Activated CD4-positive, alpha-beta memory T cell treated with anti-CD3 and anti-CD28 coated beads, Interleukin-2, amount 10 ng/mL, durations not matched to agents 7 days and 5 days (primary cell): ENCODE results near the gene CIB4. TPM values are rescaled to one million over a fixed set of nuclear protein-coding genes. Genes with fewer than 3 reads are reported as not detected.

Experiments
- CTCF ChIA-PET: fragments of 350-600 bp; sonication (Branson Sonifier 250); formaldehyde crosslinking; loops from one replicate; lab custom pipeline; 2021; ENCODE audit warnings: antibody characterized with exemption, inconsistent platforms; lab: Charles Lee
- POLR2A ChIA-PET: fragments of 350-600 bp; sonication (Branson Sonifier 250); formaldehyde crosslinking; loops from one replicate; lab custom pipeline; 2021; ENCODE audit warnings: antibody characterized with exemption; lab: Charles Lee
- DNase-seq: peaks from one replicate; pipeline ENCODE4 v3.0.0-alpha.2; 2020
- H3K27ac Mint-ChIP-seq: one replicate; pipeline ENCODE4 v1.8.0; 2021; ENCODE audit warnings: mild to moderate bottlenecking, mixed read lengths
- H3K27me3 Mint-ChIP-seq: one replicate; pipeline ENCODE4 v1.8.0; 2021; ENCODE audit warnings: mixed read lengths
- H3K36me3 Mint-ChIP-seq: one replicate; pipeline ENCODE4 v1.8.0; 2021; ENCODE audit warnings: low read depth, mixed read lengths
- H3K4me1 Mint-ChIP-seq: one replicate; pipeline ENCODE4 v1.8.0; 2021; ENCODE audit warnings: mixed read lengths
- H3K4me3 Mint-ChIP-seq: one replicate; pipeline ENCODE4 v1.8.0; 2021; ENCODE audit warnings: mild to moderate bottlenecking, mixed read lengths
- H3K9me3 Mint-ChIP-seq: one replicate; pipeline ENCODE4 v1.8.0; 2021; ENCODE audit warnings: mixed read lengths
- total RNA-seq, 2 experiments: library from RNA; stranded (reverse); gene quantifications; one replicate each; pipeline ENCODE4 v1.2.3, GENCODE V29; 2021

Gene CIB4
- total RNA-seq, 2 experiments from 2014 or later: not detected

GRCh38 chr2:26598336-26598995 is 42.7 kb downstream of the CIB4 start:
- Mint-ChIP-seq H3K4me3 (no peak overlapping the region), H3K27ac (no peak overlapping the region), H3K4me1 (peaks cover 5% of the 10 kb centered on the region), H3K27me3 (peaks cover 47% of the 10 kb centered on the region), H3K36me3 (no peaks in the 10 kb centered on the region), H3K9me3 (no peaks in the 10 kb centered on the region)
- POLR2A ChIA-PET: no interaction called here
- no peak for DNase-seq
- CTCF ChIA-PET: interaction anchor here (1.8 kb wide), 1 partner anchor 21 kb away, joined by 4 read pairs; no protein-coding TSS in a partner anchor

DNA sequence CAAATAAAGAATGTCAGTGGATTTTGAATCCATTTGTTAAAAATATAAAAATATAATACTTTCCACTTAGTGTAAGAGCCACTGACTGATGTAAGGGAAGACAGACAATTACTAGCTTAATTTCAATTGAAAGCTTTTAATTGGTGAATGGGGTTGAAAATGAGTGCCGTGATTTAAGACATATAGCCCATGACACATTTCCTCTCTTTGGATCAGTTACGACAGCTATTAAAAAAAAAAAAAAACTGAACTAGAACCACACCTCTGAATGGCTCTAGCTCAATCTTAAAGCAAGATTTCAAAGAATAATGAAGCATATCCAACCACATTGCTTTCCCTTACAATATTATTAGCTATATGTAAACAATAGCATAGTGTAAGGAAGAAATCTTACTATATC is 44.0 kb downstream of the CIB4 start:
- no peak overlapping the region for H3K4me3 Mint-ChIP-seq
- H3K27ac Mint-ChIP-seq: no peak overlapping the region
- ChIA-PET POLR2A (interaction anchor here (0.7 to 1.1 kb wide), 2 partner anchors 12 to 83 kb away, joined by 3 to 4 read pairs; no protein-coding TSS in a partner anchor), CTCF (interaction anchor here (0.9 to 2.9 kb wide), 4 partner anchors 9 to 148 kb away, joined by 3 to 19 read pairs (median 12); no protein-coding TSS in a partner anchor)
- H3K27me3 Mint-ChIP-seq: peaks cover 49% of the 10 kb centered on the region
- H3K36me3 Mint-ChIP-seq: no peaks in the 10 kb centered on the region
- no peak for DNase-seq
- H3K4me1 Mint-ChIP-seq: peaks cover 5% of the 10 kb centered on the region
- no peaks in the 10 kb centered on the region for H3K9me3 Mint-ChIP-seq

- no peak overlapping the region for H3K27ac Mint-ChIP-seq
- ChIA-PET POLR2A (no interaction called here), CTCF (interaction anchor here (2.5 to 2.9 kb wide), 2 partner anchors 11 to 17 kb away, joined by 14 to 19 read pairs; no protein-coding TSS in a partner anchor)
- no peaks in the 10 kb centered on the region for H3K9me3 Mint-ChIP-seq
- no peaks in the 10 kb centered on the region for H3K36me3 Mint-ChIP-seq
- H3K4me1 Mint-ChIP-seq: peaks cover 5% of the 10 kb centered on the region
- peaks cover 44% of the 10 kb centered on the region for H3K27me3 Mint-ChIP-seq
- DNase-seq: no peak
- no peak overlapping the region for H3K4me3 Mint-ChIP-seq
Measured at GRCh38 chr2:26595146-26595545, 46.0 kb downstream of the CIB4 start.

- POLR2A ChIA-PET: no interaction called here
- H3K27ac Mint-ChIP-seq: no peak overlapping the region
- H3K4me1 Mint-ChIP-seq: peaks cover 5% of the 10 kb centered on the region
- CTCF ChIA-PET: interaction anchor here (2.7 to 3.2 kb wide), 2 partner anchors 14 kb away, joined by 11 to 15 read pairs; no protein-coding TSS in a partner anchor
- no peak for DNase-seq
- peaks cover 44% of the 10 kb centered on the region for H3K27me3 Mint-ChIP-seq
- no peak overlapping the region for H3K4me3 Mint-ChIP-seq
- H3K36me3 Mint-ChIP-seq: no peaks in the 10 kb centered on the region
- H3K9me3 Mint-ChIP-seq: no peaks in the 10 kb centered on the region
Measured at GRCh38 chr2:26591619-26592505, 49.3 kb downstream of the CIB4 start.

DNA sequence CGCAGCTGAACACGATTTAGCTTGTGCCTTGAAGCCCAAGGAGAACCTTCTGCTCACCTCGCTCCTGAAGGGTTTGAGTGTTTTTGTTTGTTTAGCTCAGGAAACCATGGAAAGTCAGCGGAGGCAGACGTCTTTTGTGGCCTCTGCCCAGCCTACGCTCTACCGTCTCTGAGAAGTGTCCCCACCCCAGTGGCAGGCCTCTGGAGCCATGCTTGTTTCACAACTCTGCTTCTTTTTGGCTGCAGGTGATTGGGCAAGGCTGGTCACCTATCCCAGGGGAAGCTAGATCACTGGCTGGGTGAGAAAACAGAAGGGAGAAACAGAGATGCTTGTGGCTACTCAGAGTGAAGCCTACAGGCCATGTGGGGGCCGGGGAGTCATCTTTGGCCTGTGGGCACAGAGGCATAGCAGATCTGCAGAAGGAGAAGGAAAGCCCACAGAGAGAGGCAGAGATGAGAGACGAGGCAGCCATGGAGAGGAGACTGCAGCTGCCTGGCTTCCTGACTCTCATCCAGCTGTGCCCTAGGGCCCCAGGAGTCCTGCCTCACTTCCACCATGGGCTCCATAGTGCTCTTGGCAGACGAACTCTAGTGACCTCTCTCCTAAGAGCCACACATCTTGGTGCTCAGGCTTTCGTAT is 50.1 kb downstream of the CIB4 start:
- no peak overlapping the region for H3K4me3 Mint-ChIP-seq
- H3K27me3 Mint-ChIP-seq: peaks cover 44% of the 10 kb centered on the region
- H3K27ac Mint-ChIP-seq: no peak overlapping the region
- DNase-seq: no peak
- H3K9me3 Mint-ChIP-seq: no peaks in the 10 kb centered on the region
- CTCF ChIA-PET: no interaction called here
- no peaks in the 10 kb centered on the region for H3K36me3 Mint-ChIP-seq
- POLR2A ChIA-PET: no interaction called here
- H3K4me1 Mint-ChIP-seq: peaks cover 4% of the 10 kb centered on the region

DNA sequence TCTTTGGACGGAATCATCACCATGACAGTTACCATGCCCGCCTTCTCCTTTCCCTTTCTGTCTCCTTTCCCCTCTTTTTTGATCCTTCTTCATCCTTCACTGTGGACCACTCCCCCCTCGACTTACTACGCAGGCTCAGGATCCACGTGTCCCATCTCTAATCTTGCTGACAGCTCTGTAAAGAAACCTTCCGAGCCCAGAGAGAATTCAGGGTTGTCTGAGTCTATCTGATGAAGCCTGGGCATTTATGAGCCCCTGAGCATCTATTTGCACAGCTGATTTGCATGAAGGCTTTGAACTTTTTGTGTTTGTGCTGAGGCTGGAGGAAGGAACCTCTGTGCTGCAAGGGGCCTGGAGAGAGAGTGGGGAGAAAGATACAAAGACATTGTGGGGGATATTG is 50.7 kb downstream of the CIB4 start:
- ChIA-PET POLR2A (no interaction called here), CTCF (no interaction called here)
- Mint-ChIP-seq H3K4me1 (no peaks in the 10 kb centered on the region), H3K4me3 (no peak overlapping the region), H3K9me3 (no peaks in the 10 kb centered on the region), H3K27me3 (peaks cover 45% of the 10 kb centered on the region), H3K36me3 (no peaks in the 10 kb centered on the region), H3K27ac (no peak overlapping the region)
- DNase-seq: no peak

- H3K4me3 Mint-ChIP-seq: no peak overlapping the region
- ChIA-PET CTCF (no interaction called here), POLR2A (no interaction called here)
- no peaks in the 10 kb centered on the region for H3K9me3 Mint-ChIP-seq
- H3K27ac Mint-ChIP-seq: no peak overlapping the region
- DNase-seq: no peak
- H3K4me1 Mint-ChIP-seq: no peaks in the 10 kb centered on the region
- H3K36me3 Mint-ChIP-seq: no peaks in the 10 kb centered on the region
- H3K27me3 Mint-ChIP-seq: peaks cover 28% of the 10 kb centered on the region
Measured at GRCh38 chr2:26588576-26588975, 52.6 kb downstream of the CIB4 start.

GRCh38 chr2:26587994-26588393 is 53.2 kb downstream of the CIB4 start:
- Mint-ChIP-seq H3K4me1 (no peaks in the 10 kb centered on the region), H3K4me3 (no peak overlapping the region), H3K9me3 (no peaks in the 10 kb centered on the region), H3K36me3 (no peaks in the 10 kb centered on the region), H3K27me3 (peaks cover 25% of the 10 kb centered on the region), H3K27ac (no peak overlapping the region)
- ChIA-PET POLR2A (no interaction called here), CTCF (interaction anchor here (2.7 kb wide), 1 partner anchor 10 kb away, joined by 15 read pairs; no protein-coding TSS in a partner anchor)
- DNase-seq: no peak

- no peaks in the 10 kb centered on the region for H3K9me3 Mint-ChIP-seq
- no peak for DNase-seq
- no peak overlapping the region for H3K4me3 Mint-ChIP-seq
- ChIA-PET CTCF (interaction anchor here (2.7 kb wide), 1 partner anchor 8 kb away, joined by 15 read pairs; no protein-coding TSS in a partner anchor), POLR2A (interaction anchor here (1.5 kb wide), 1 partner anchor 11 kb away, joined by 3 read pairs; no protein-coding TSS in a partner anchor)
- peaks cover 21% of the 10 kb centered on the region for H3K27me3 Mint-ChIP-seq
- no peaks in the 10 kb centered on the region for H3K4me1 Mint-ChIP-seq
- no peaks in the 10 kb centered on the region for H3K36me3 Mint-ChIP-seq
- no peak overlapping the region for H3K27ac Mint-ChIP-seq
Measured at GRCh38 chr2:26585966-26586365, 55.2 kb downstream of the CIB4 start.

GRCh38 chr2:26585100-26585499 is 56.1 kb downstream of the CIB4 start:
- Mint-ChIP-seq H3K4me1 (no peaks in the 10 kb centered on the region), H3K4me3 (no peak overlapping the region), H3K27ac (no peak overlapping the region), H3K27me3 (peaks cover 15% of the 10 kb centered on the region), H3K9me3 (no peaks in the 10 kb centered on the region), H3K36me3 (no peaks in the 10 kb centered on the region)
- DNase-seq: no peak
- POLR2A ChIA-PET: interaction anchor here (1.5 kb wide), 1 partner anchor 12 kb away, joined by 3 read pairs; no protein-coding TSS in a partner anchor
- CTCF ChIA-PET: no interaction called here

DNA sequence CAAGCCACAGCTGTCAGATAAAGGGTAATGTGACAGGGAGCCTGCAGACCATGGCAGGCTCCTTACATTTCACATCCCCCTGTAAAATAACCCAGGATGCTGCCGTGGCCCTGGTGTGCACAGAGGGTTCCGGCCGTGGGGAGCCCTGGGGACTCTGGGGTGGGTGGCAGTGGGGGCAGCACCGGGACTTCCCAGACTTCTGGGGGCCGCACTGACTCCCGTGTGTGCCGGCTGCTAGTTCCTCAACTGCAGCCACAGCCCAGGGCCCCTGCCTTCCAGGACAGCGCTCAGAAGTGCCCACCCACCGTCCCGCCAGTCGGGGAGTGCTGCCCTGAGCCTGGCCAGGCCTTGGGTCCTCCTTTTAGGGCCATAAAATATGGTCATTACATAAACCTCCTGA is 56.5 kb downstream of the CIB4 start:
- H3K4me1 Mint-ChIP-seq: no peaks in the 10 kb centered on the region
- no peak for DNase-seq
- H3K4me3 Mint-ChIP-seq: no peak overlapping the region
- no peak overlapping the region for H3K27ac Mint-ChIP-seq
- CTCF ChIA-PET: no interaction called here
- peaks cover 19% of the 10 kb centered on the region for H3K27me3 Mint-ChIP-seq
- no peaks in the 10 kb centered on the region for H3K9me3 Mint-ChIP-seq
- no peaks in the 10 kb centered on the region for H3K36me3 Mint-ChIP-seq
- POLR2A ChIA-PET: interaction anchor here (1.5 kb wide), 1 partner anchor 12 kb away, joined by 3 read pairs; no protein-coding TSS in a partner anchor

GRCh38 chr2:26584191-26584590 is 57.0 kb downstream of the CIB4 start:
- Mint-ChIP-seq H3K27ac (no peak overlapping the region), H3K9me3 (no peaks in the 10 kb centered on the region), H3K4me3 (no peak overlapping the region), H3K4me1 (no peaks in the 10 kb centered on the region), H3K27me3 (peaks cover 20% of the 10 kb centered on the region), H3K36me3 (no peaks in the 10 kb centered on the region)
- ChIA-PET POLR2A (no interaction called here), CTCF (no interaction called here)
- DNase-seq: no peak
